ENCODE results near the gene KRT14. TPM values are rescaled to one million over a fixed set of nuclear protein-coding genes. Genes with fewer than 3 reads are reported as not detected.

Gene KRT14
- total and polyA plus RNA-seq, 2 experiments from 2014 or later, result not detected

GRCh38 chr17:41537614-41537954, 49.1 kb downstream of the KRT14 start:
- TF ChIP-seq NANOG (IDR thresholded peaks at IDR 0.05; ENCODE audit: borderline replicate concordance) (no peak), POLR2AphosphoS5 (IDR thresholded peaks at IDR 0.05; ENCODE audit: low read depth) (no peak), CREB1 (CRISPR knock-in tag; IDR thresholded peaks at IDR 0.05; ENCODE audit: low read depth) (no peak), ZNF114 (CRISPR knock-in tag; IDR thresholded peaks at IDR 0.05) (no peak)
- no peaks in the 10 kb centered on the region for H3K9me3 Mint-ChIP-seq
- no peak overlapping the region for H2AFZ ChIP-seq
- no peak overlapping the region for H3K4me2 ChIP-seq
- H3K4me1 ChIP-seq (ENCODE audit: insufficient read depth), result peaks cover 4% of the 10 kb centered on the region; the same call in 1 of the 2 replicates
- H3K4me3 Mint-ChIP-seq, result no peak overlapping the region
- H3K4me3 ChIP-seq, result no peak overlapping the region
- no peaks in the 10 kb centered on the region for H3K79me2 ChIP-seq (replicated peaks; ENCODE audit: insufficient read depth)
- peaks cover 11% of the 10 kb centered on the region for H3K27me3 Mint-ChIP-seq (ENCODE audit: insufficient read depth, low read depth, poor library complexity)
- H3K36me3 ChIP-seq (ENCODE audit: insufficient read depth), result no peaks in the 10 kb centered on the region
- no peak for ATAC-seq
- H3K27ac Mint-ChIP-seq, result no peak overlapping the region
- peaks cover 41% of the 10 kb centered on the region for H3K4me1 Mint-ChIP-seq
- no peak for DNase-seq (ENCODE audit: low spot score)
- H3K36me3 Mint-ChIP-seq (ENCODE audit: low read depth), result no peaks in the 10 kb centered on the region
- H3F3A ChIP-seq (replicated peaks; ENCODE audit: low read depth), result no peaks in the 10 kb centered on the region
- no peak overlapping the region for H3K27ac ChIP-seq (ENCODE audit: low read depth)
- H4K20me1 ChIP-seq (replicated peaks; ENCODE audit: insufficient read depth), result no peaks in the 10 kb centered on the region
- no peaks in the 10 kb centered on the region for H3K9me2 ChIP-seq (ENCODE audit: insufficient read depth)
- no peaks in the 10 kb centered on the region for H3K27me3 ChIP-seq (ENCODE audit: insufficient read depth)

GRCh38 chr17:41536741-41537613, 49.7 kb downstream of the KRT14 start:
- Histone ChIP-seq H3K4me2 (no peak overlapping the region), H3K27me3 (ENCODE audit: insufficient read depth) (no peaks in the 10 kb centered on the region), H3K79me2 (replicated peaks; ENCODE audit: insufficient read depth) (no peaks in the 10 kb centered on the region), H2AFZ (no peak overlapping the region), H3K9me2 (ENCODE audit: insufficient read depth) (no peaks in the 10 kb centered on the region), H3K4me3 (no peak overlapping the region), H4K20me1 (replicated peaks; ENCODE audit: insufficient read depth) (no peaks in the 10 kb centered on the region), H3K27ac (ENCODE audit: low read depth) (no peak overlapping the region), H3K4me1 (ENCODE audit: insufficient read depth) (peaks cover 4% of the 10 kb centered on the region; the same call in 1 of the 2 replicates), H3F3A (replicated peaks; ENCODE audit: low read depth) (no peaks in the 10 kb centered on the region), H3K36me3 (ENCODE audit: insufficient read depth) (no peaks in the 10 kb centered on the region)
- ATAC-seq (no peak), DNase-seq (ENCODE audit: low spot score) (no peak)
- H3K27ac Mint-ChIP-seq, result no peak overlapping the region
- no peak overlapping the region for H3K4me3 Mint-ChIP-seq
- no peaks in the 10 kb centered on the region for H3K9me3 Mint-ChIP-seq
- H3K27me3 Mint-ChIP-seq (ENCODE audit: insufficient read depth, low read depth, poor library complexity), result peaks cover 11% of the 10 kb centered on the region
- H3K4me1 Mint-ChIP-seq, result peaks cover 41% of the 10 kb centered on the region
- no peaks in the 10 kb centered on the region for H3K36me3 Mint-ChIP-seq (ENCODE audit: low read depth)
- no peak for TF ChIP-seq REST (IDR thresholded peaks at IDR 0.05; ENCODE audit: unreplicated experiment)
- no peak for TF ChIP-seq CTCF (conservative IDR thresholded peaks at IDR 0.05; ENCODE audit: low read depth in 2 of 2)
- no peak for TF ChIP-seq NANOG (IDR thresholded peaks at IDR 0.05; ENCODE audit: borderline replicate concordance)
- no peak for TF ChIP-seq ZNF462 (CRISPR knock-in tag; IDR thresholded peaks at IDR 0.05)
- no peak for TF ChIP-seq ZNF114 (CRISPR knock-in tag; IDR thresholded peaks at IDR 0.05)
- no peak for TF ChIP-seq JUNB (IDR thresholded peaks at IDR 0.05; ENCODE audit: unreplicated experiment)
- TF ChIP-seq ZNF331 (CRISPR knock-in tag; IDR thresholded peaks at IDR 0.05; ENCODE audit: low read depth), result no peak
- TF ChIP-seq POLR2AphosphoS5 (IDR thresholded peaks at IDR 0.05; ENCODE audit: low read depth), result no peak
